Measurements from ENCODE around the gene C4BPB.
A peak's percentile ranks its signal among the peaks of the same experiment; 100 is the strongest.

The C4BPB gene

GRCh38 chr1:207049974-207050391 lies 38.7 kb upstream of the C4BPB start:
- H3K4me1 ChIP-seq (ENCODE audit: control insufficient read depth, insufficient read depth, low read length) = peaks cover 7% of the 10 kb centered on the region
- peak overlapping the region; percentile 97 for H3K4me3 ChIP-seq (ENCODE audit: insufficient read depth, low read depth, low read length)
- H3K36me3 ChIP-seq (ENCODE audit: control insufficient read depth, insufficient read depth, low read length) = no peaks in the 10 kb centered on the region
- H3K27ac ChIP-seq (ENCODE audit: insufficient read depth, low read depth, low read length, poor library complexity, severe bottlenecking) = peak overlapping the region; percentile 82
- peaks cover 7% of the 10 kb centered on the region for H3K27me3 ChIP-seq (ENCODE audit: control insufficient read depth, insufficient read depth, low read length, poor library complexity, severe bottlenecking)
- WGBS, 2 experiments = 0% methylated on average over 6 of the region's 6 CpGs
- no peaks in the 10 kb centered on the region for H3K9me3 ChIP-seq (ENCODE audit: control insufficient read depth, low read length)

GRCh38 chr1:207050480-207051190 lies 38.0 kb upstream of the C4BPB start:
- Histone ChIP-seq H3K27me3 (ENCODE audit: control insufficient read depth, insufficient read depth, low read length, poor library complexity, severe bottlenecking) (peaks cover 7% of the 10 kb centered on the region), H3K9me3 (ENCODE audit: control insufficient read depth, low read length) (no peaks in the 10 kb centered on the region), H3K27ac (ENCODE audit: insufficient read depth, low read depth, low read length, poor library complexity, severe bottlenecking) (peak overlapping the region; percentile 82), H3K4me3 (ENCODE audit: insufficient read depth, low read depth, low read length) (peak overlapping the region; percentile 97), H3K4me1 (ENCODE audit: control insufficient read depth, insufficient read depth, low read length) (peaks cover 7% of the 10 kb centered on the region), H3K36me3 (ENCODE audit: control insufficient read depth, insufficient read depth, low read length) (no peaks in the 10 kb centered on the region)
- WGBS, 2 experiments = 1% methylated on average over 47 of the region's 47 CpGs

- H3K9me3 ChIP-seq (ENCODE audit: control insufficient read depth, low read length) = no peaks in the 10 kb centered on the region
- H3K36me3 ChIP-seq (ENCODE audit: control insufficient read depth, insufficient read depth, low read length) = no peaks in the 10 kb centered on the region
- 61 to 66% methylated on average over 15 of the region's 15 CpGs for WGBS, 2 experiments
- peak within 1 kb of the TSS; percentile 82 for H3K27ac ChIP-seq (ENCODE audit: insufficient read depth, low read depth, low read length, poor library complexity, severe bottlenecking)
- H3K4me1 ChIP-seq (ENCODE audit: control insufficient read depth, insufficient read depth, low read length) = peaks cover 7% of the 10 kb centered on the region
- H3K27me3 ChIP-seq (ENCODE audit: control insufficient read depth, insufficient read depth, low read length, poor library complexity, severe bottlenecking) = peaks cover 7% of the 10 kb centered on the region
- H3K4me3 ChIP-seq (ENCODE audit: insufficient read depth, low read depth, low read length) = peak within 1 kb of the TSS; percentile 97
Measured at GRCh38 chr1:207051191-207051943, 37.3 kb upstream of the C4BPB start, which contains the start of gene YOD1. Gene YOD1, minus strand, starts transcription at chr1:207051208. Its CDS starts 178 bp downstream, at chr1:207051030.

- H3K4me1 ChIP-seq (ENCODE audit: control insufficient read depth, insufficient read depth, low read length) = peaks cover 7% of the 10 kb centered on the region
- H3K36me3 ChIP-seq (ENCODE audit: control insufficient read depth, insufficient read depth, low read length) = no peaks in the 10 kb centered on the region
- H3K9me3 ChIP-seq (ENCODE audit: control insufficient read depth, low read length) = no peaks in the 10 kb centered on the region
- H3K27ac ChIP-seq (ENCODE audit: insufficient read depth, low read depth, low read length, poor library complexity, severe bottlenecking) = peak within 1 kb of the TSS; percentile 58
- WGBS, 2 experiments = 1 to 2% methylated on average over 56 of the region's 56 CpGs
- H3K27me3 ChIP-seq (ENCODE audit: control insufficient read depth, insufficient read depth, low read length, poor library complexity, severe bottlenecking) = peaks cover 7% of the 10 kb centered on the region
- peak within 1 kb of the TSS; percentile 69 for H3K4me3 ChIP-seq (ENCODE audit: insufficient read depth, low read depth, low read length)
Measured at GRCh38 chr1:207052911-207053769, 35.5 kb upstream of the C4BPB start, which contains the start of gene PFKFB2. Gene PFKFB2, plus strand, starts transcription at chr1:207053275. Its CDS starts 1,443 bp downstream, at chr1:207054718.

GRCh38 chr1:207054491-207054890 lies 34.2 kb upstream of the C4BPB start:
- H3K9me3 ChIP-seq (ENCODE audit: control insufficient read depth, low read length) = no peaks in the 10 kb centered on the region
- no peaks in the 10 kb centered on the region for H3K36me3 ChIP-seq (ENCODE audit: control insufficient read depth, insufficient read depth, low read length)
- 89 to 95% methylated on average over 2 of the region's 2 CpGs for WGBS, 2 experiments
- peaks cover 3% of the 10 kb centered on the region for H3K4me1 ChIP-seq (ENCODE audit: control insufficient read depth, insufficient read depth, low read length)
- no peak overlapping the region for H3K4me3 ChIP-seq (ENCODE audit: insufficient read depth, low read depth, low read length)
- H3K27ac ChIP-seq (ENCODE audit: insufficient read depth, low read depth, low read length, poor library complexity, severe bottlenecking) = no peak overlapping the region
- H3K27me3 ChIP-seq (ENCODE audit: control insufficient read depth, insufficient read depth, low read length, poor library complexity, severe bottlenecking) = peaks cover 7% of the 10 kb centered on the region

GRCh38 chr1:207055386-207056001 lies 33.2 kb upstream of the C4BPB start:
- Histone ChIP-seq H3K27me3 (ENCODE audit: control insufficient read depth, insufficient read depth, low read length, poor library complexity, severe bottlenecking) (peaks cover 7% of the 10 kb centered on the region), H3K36me3 (ENCODE audit: control insufficient read depth, insufficient read depth, low read length) (no peaks in the 10 kb centered on the region), H3K9me3 (ENCODE audit: control insufficient read depth, low read length) (no peaks in the 10 kb centered on the region), H3K27ac (ENCODE audit: insufficient read depth, low read depth, low read length, poor library complexity, severe bottlenecking) (no peak overlapping the region), H3K4me3 (ENCODE audit: insufficient read depth, low read depth, low read length) (no peak overlapping the region), H3K4me1 (ENCODE audit: control insufficient read depth, insufficient read depth, low read length) (peaks cover 3% of the 10 kb centered on the region)
- WGBS, 2 experiments = 85 to 96% methylated on average over 3 of the region's 3 CpGs

GRCh38 chr1:207056673-207057072 lies 32.0 kb upstream of the C4BPB start:
- Histone ChIP-seq H3K4me3 (ENCODE audit: insufficient read depth, low read depth, low read length) (no peak overlapping the region), H3K27ac (ENCODE audit: insufficient read depth, low read depth, low read length, poor library complexity, severe bottlenecking) (no peak overlapping the region), H3K4me1 (ENCODE audit: control insufficient read depth, insufficient read depth, low read length) (peaks cover 3% of the 10 kb centered on the region), H3K9me3 (ENCODE audit: control insufficient read depth, low read length) (no peaks in the 10 kb centered on the region), H3K27me3 (ENCODE audit: control insufficient read depth, insufficient read depth, low read length, poor library complexity, severe bottlenecking) (peaks cover 7% of the 10 kb centered on the region), H3K36me3 (ENCODE audit: control insufficient read depth, insufficient read depth, low read length) (no peaks in the 10 kb centered on the region)
- 91 to 96% methylated on average over 4 to 6 of the region's 6 CpGs for WGBS, 2 experiments

GRCh38 chr1:207058252-207058651 lies 30.4 kb upstream of the C4BPB start:
- no peak overlapping the region for H3K27ac ChIP-seq (ENCODE audit: insufficient read depth, low read depth, low read length, poor library complexity, severe bottlenecking)
- H3K4me1 ChIP-seq (ENCODE audit: control insufficient read depth, insufficient read depth, low read length) = peaks cover 3% of the 10 kb centered on the region
- no peaks in the 10 kb centered on the region for H3K9me3 ChIP-seq (ENCODE audit: control insufficient read depth, low read length)
- no peaks in the 10 kb centered on the region for H3K36me3 ChIP-seq (ENCODE audit: control insufficient read depth, insufficient read depth, low read length)
- 91 to 93% methylated on average over 4 of the region's 4 CpGs for WGBS, 2 experiments
- H3K27me3 ChIP-seq (ENCODE audit: control insufficient read depth, insufficient read depth, low read length, poor library complexity, severe bottlenecking) = peaks cover 6% of the 10 kb centered on the region
- H3K4me3 ChIP-seq (ENCODE audit: insufficient read depth, low read depth, low read length) = no peak overlapping the region

- Histone ChIP-seq H3K27me3 (ENCODE audit: control insufficient read depth, insufficient read depth, low read length, poor library complexity, severe bottlenecking) (no peaks in the 10 kb centered on the region), H3K4me1 (ENCODE audit: control insufficient read depth, insufficient read depth, low read length) (peaks cover 3% of the 10 kb centered on the region), H3K4me3 (ENCODE audit: insufficient read depth, low read depth, low read length) (no peak overlapping the region), H3K36me3 (ENCODE audit: control insufficient read depth, insufficient read depth, low read length) (no peaks in the 10 kb centered on the region), H3K9me3 (ENCODE audit: control insufficient read depth, low read length) (no peaks in the 10 kb centered on the region), H3K27ac (ENCODE audit: insufficient read depth, low read depth, low read length, poor library complexity, severe bottlenecking) (no peak overlapping the region)
- 78 to 81% methylated on average over 6 of the region's 6 CpGs for WGBS, 2 experiments
Measured at GRCh38 chr1:207058878-207059867, 29.5 kb upstream of the C4BPB start.

All from ectodermal cell (in vitro differentiated cells).